ENCODE measurements around the gene SH3BGRL2.
"Not testable (repeated sequence)": the region's sequence is repeated elsewhere in the genome, so short reads cannot be mapped to it uniquely, and the experiment has no call there.

SH3BGRL2 gene

DNA sequence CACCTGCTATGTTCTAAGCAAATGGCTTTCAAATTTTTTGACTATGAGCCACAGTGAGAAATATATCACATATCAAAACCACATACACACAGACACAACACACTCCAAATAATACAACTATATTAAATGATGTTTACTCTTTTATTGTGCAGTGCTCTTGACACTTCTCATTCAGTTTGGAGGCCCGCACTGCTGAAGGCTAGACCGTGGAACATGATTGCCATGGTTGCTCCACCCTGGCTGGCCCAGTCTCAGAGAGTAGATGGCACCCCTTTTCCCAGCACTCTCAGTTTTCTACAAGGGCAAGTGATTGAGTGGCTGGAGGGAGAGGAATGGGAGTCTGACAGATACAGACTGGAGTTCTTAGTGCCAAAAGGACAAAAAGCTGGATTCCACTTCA lies 86.9 kb downstream of the SH3BGRL2 start:
- no peak for DNase-seq (ENCODE audit: low read depth in 1 of 2, low spot score in 1 of 2)
- in situ Hi-C loops (cut with HindIII; ENCODE audit: low pct_unique_long_range_greater_than_20kb, low sequenced_read_pairs), result no loop called here
- no peak for TF ChIP-seq JUND (IDR thresholded peaks at IDR 0.05; ENCODE audit: low read depth)

- DNase-seq (ENCODE audit: low read depth in 1 of 2, low spot score in 1 of 2), result no peak
- in situ Hi-C loops (cut with HindIII; ENCODE audit: low pct_unique_long_range_greater_than_20kb, low sequenced_read_pairs), result no loop called here
- TF ChIP-seq JUND (IDR thresholded peaks at IDR 0.05; ENCODE audit: low read depth), result no peak
These were observed 87.5 kb downstream of the SH3BGRL2 start for GRCh38 chr6:79718509-79719247.

- TF ChIP-seq JUND (IDR thresholded peaks at IDR 0.05; ENCODE audit: low read depth), result no peak
- in situ Hi-C loops (cut with HindIII; ENCODE audit: low pct_unique_long_range_greater_than_20kb, low sequenced_read_pairs), result no loop called here
- DNase-seq (ENCODE audit: low read depth in 1 of 2, low spot score in 1 of 2), result no peak
These were observed 88.3 kb downstream of the SH3BGRL2 start for GRCh38 chr6:79719248-79719960.

DNA sequence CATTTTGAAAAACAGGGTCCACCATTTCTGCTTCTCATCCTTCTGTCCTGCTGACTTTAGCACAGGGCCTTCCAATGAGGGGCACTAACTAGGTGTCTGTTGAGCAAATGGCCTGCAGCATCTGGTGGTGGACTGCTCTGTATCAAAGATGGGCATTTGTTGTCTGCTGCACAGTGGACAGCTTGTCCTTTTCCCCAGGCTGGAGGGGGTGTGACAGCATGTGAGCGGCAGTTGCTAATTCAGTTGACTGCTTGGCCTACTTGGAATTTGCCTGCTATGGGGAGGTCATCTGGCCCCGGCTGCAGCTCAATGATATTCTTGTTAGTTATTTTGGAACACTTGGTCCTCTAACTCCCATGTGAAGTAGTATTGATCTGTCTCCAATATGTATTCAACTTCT lies 93.7 kb downstream of the SH3BGRL2 start:
- TF ChIP-seq JUND (IDR thresholded peaks at IDR 0.05; ENCODE audit: low read depth), result no peak
- DNase-seq (ENCODE audit: low read depth in 1 of 2, low spot score in 1 of 2), result no peak
- in situ Hi-C loops (cut with HindIII; ENCODE audit: low pct_unique_long_range_greater_than_20kb, low sequenced_read_pairs), result no loop called here

- in situ Hi-C loops (cut with HindIII; ENCODE audit: low pct_unique_long_range_greater_than_20kb, low sequenced_read_pairs), result no loop called here
- TF ChIP-seq JUND (IDR thresholded peaks at IDR 0.05; ENCODE audit: low read depth), result no peak
- no peak for DNase-seq (ENCODE audit: low read depth in 1 of 2, low spot score in 1 of 2)
These were observed 100.3 kb downstream of the SH3BGRL2 start for GRCh38 chr6:79731471-79731870.

DNA sequence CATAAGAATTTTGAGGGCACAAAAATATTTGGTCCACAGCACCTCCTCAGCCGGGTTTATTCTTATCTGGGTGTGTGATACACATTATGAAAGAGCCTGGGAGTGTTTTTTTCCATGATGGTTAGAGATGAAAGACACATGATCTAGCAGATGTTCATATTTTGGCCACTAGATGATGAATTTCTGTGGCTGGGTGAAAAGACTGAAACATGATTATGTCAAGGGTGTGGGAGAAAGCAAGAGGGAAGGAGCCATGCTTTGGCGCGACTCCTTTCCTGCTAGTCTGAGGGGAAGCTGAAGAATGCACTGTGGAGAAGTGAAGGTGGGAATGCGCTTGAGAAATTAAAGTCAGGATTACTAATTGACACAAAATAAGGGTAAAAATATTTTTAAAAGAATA lies 102.3 kb downstream of the SH3BGRL2 start:
- no peak for DNase-seq (ENCODE audit: low read depth in 1 of 2, low spot score in 1 of 2)
- no peak for TF ChIP-seq JUND (IDR thresholded peaks at IDR 0.05; ENCODE audit: low read depth)
- in situ Hi-C loops (cut with HindIII; ENCODE audit: low pct_unique_long_range_greater_than_20kb, low sequenced_read_pairs), result no loop called here

DNA sequence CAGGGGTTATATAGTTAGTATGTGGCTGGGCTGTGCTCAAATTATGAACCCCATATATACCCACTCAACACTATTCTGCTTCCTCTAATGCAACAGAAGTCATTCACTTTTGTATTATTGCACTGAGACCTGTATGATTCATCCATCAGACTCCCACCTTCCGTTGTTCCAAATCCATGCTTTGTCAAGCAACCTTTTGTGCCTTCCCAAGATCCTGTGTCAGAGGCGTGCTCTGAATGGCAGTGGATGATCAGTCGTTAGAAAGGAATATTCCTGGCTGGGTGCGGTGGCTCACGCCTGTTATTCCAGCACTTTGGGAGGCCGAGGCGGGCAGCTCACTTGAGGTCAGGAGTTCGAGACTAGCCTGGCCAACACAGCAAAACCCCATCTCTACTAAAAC lies 103.2 kb downstream of the SH3BGRL2 start:
- no peak for TF ChIP-seq JUND (IDR thresholded peaks at IDR 0.05; ENCODE audit: low read depth)
- in situ Hi-C loops (cut with HindIII; ENCODE audit: low pct_unique_long_range_greater_than_20kb, low sequenced_read_pairs), result no loop called here
- DNase-seq (ENCODE audit: low read depth in 1 of 2, low spot score in 1 of 2), result no peak

GRCh38 chr6:79735183-79735582 lies 104.1 kb downstream of the SH3BGRL2 start:
- in situ Hi-C loops (cut with HindIII; ENCODE audit: low pct_unique_long_range_greater_than_20kb, low sequenced_read_pairs), result no loop called here
- no peak for DNase-seq (ENCODE audit: low read depth in 1 of 2, low spot score in 1 of 2)
- no peak for TF ChIP-seq JUND (IDR thresholded peaks at IDR 0.05; ENCODE audit: low read depth)

DNA sequence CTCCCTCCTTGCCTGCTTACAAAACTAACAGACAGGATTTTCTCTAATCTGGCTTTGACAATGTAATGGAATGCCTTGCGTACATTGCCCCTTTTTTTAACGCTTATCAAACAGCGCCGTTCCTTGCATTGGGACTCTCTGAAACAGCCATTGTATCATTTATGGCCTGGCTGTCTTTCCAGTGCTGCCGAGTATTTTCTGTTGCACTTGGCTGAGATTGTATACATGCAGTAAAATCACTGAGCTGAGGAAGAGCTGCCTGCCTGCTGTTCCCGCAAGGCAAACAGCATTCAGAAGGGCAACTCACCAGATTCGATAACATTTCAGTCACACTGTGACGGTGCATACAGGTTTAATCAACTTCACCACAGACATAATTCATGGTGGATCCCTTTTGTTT lies 106.0 kb downstream of the SH3BGRL2 start:
- no peak for TF ChIP-seq JUND (IDR thresholded peaks at IDR 0.05; ENCODE audit: low read depth)
- in situ Hi-C loops (cut with HindIII; ENCODE audit: low pct_unique_long_range_greater_than_20kb, low sequenced_read_pairs), result no loop called here

DNA sequence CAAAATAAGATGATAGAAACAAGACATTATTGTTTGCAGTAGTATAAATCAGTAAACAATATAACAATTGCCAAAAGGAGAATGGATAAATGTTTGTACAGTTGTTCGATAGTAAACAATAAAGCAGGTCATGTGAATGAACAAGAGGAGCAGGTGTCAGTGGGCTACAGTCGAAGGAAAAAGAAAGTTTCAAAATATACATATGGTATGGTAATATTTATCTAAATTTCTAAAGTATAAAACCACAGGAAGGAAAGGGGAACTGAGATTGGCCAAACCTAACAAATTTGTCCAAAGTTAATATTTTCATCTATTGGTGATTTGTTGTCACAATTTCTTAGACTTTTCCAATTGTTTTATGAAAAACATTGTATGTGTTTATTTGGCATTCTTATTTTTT lies 110.9 kb downstream of the SH3BGRL2 start:
- TF ChIP-seq JUND (IDR thresholded peaks at IDR 0.05; ENCODE audit: low read depth), result no peak
- DNase-seq (ENCODE audit: low read depth in 1 of 2, low spot score in 1 of 2), result no peak
- in situ Hi-C loops (cut with HindIII; ENCODE audit: low pct_unique_long_range_greater_than_20kb, low sequenced_read_pairs), result no loop called here

More for the DNA sequence above, 106.0 kb downstream of the SH3BGRL2 start:
- no peak for DNase-seq (ENCODE audit: low read depth in 1 of 2, low spot score in 1 of 2)

DNA sequence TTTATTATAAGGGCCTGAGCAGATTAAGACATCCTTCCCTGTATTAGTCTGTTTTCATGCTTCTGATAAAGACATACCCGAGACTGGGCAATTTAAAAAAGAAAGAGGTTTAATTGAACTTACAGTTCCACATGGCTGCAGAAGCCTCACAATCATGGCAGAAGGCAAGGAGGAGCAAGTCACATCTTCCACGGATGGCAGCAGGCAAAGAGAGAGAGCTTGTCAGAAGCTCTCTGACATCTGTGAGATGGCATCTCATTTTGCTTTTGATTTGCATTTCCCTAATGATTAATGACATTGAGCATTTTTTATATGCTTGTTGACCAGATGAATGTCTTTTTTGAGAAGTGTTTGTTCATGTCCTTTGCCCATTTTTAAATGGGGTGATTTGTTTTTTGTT lies 114.2 kb downstream of the SH3BGRL2 start:
- DNase-seq (ENCODE audit: low read depth in 1 of 2, low spot score in 1 of 2); in situ Hi-C loops (cut with HindIII; ENCODE audit: low pct_unique_long_range_greater_than_20kb, low sequenced_read_pairs): not testable (repeated sequence)

DNA sequence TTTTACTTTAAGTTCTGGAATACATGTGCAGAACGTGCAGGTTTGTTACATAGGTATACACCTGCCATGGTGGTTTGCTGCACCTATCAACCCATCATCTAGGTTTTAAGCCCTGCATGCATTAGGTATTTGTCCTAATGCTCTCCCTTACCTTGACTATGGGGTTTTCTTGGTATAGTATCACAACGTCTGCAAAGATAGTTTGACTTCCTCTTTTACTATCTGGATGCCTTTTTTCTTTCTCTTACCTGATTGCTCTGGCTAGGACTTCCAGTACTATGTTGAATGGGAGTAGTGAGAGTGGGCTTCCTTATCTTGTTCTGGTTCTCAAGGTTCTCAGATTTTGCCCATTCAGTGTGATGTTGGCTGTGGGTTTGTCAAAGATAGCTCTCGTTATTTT lies 115.2 kb downstream of the SH3BGRL2 start:
- DNase-seq (ENCODE audit: low read depth in 1 of 2, low spot score in 1 of 2); in situ Hi-C loops (cut with HindIII; ENCODE audit: low pct_unique_long_range_greater_than_20kb, low sequenced_read_pairs): not testable (repeated sequence)

DNA sequence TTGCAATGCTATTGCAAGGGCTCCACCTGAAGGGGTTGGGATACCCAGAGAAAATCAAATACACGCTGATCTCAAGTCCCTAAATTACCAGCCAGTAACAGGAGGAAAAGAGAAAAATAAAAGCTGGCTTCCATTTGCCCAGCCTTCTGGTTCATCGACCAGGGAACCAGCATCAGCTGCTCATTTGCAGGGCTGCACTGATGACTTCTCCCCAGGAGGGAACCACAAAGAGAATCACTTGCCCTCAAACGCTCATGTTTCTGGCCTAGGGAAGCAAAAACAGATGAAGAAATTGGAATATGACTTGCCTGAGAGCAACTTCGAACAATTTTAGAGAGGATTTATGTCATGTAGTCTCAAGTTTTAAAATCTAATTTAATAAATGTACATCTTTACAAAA lies 119.7 kb downstream of the SH3BGRL2 start:
- no peak for TF ChIP-seq JUND (IDR thresholded peaks at IDR 0.05; ENCODE audit: low read depth)
- in situ Hi-C loops (cut with HindIII; ENCODE audit: low pct_unique_long_range_greater_than_20kb, low sequenced_read_pairs), result no loop called here
- DNase-seq (ENCODE audit: low read depth in 1 of 2, low spot score in 1 of 2), result no peak

All from T47D (cell line).